Spinal cord (tissue), 10 donors: ENCODE measurements around the gene STX10. TPM values are rescaled to one million over a fixed set of nuclear protein-coding genes. Genes with fewer than 3 reads are reported as not detected.
"Not testable (repeated sequence)": the region's sequence is repeated elsewhere in the genome, so short reads cannot be mapped to it uniquely, and the experiment has no call there.

Experiments used
- DNase-seq, 6 donors: peaks; one replicate each; pipeline versions ENCODE4 v3.0.0 to v3.0.0-alpha.2; 2013 to 2015; ENCODE audit warnings: low spot score in 6 of 6, low read depth in 4 of 6
- H3K27ac ChIP-seq: one replicate; pipeline ENCODE4 v1.5.1; 2013; ENCODE audit warnings: low read depth, low read length, control low read depth
- H3K27me3 ChIP-seq: one replicate; pipeline ENCODE4 v1.6.1; 2013; ENCODE audit warnings: low read length; ENCODE audit not compliant: control insufficient read depth, insufficient read depth
- H3K36me3 ChIP-seq: one replicate; pipeline ENCODE4 v1.6.1; 2013; ENCODE audit warnings: low read length; ENCODE audit not compliant: control insufficient read depth, insufficient read depth
- H3K4me1 ChIP-seq: one replicate; pipeline ENCODE4 v1.6.1; 2013; ENCODE audit warnings: low read length; ENCODE audit not compliant: control insufficient read depth, insufficient read depth
- H3K4me3 ChIP-seq: one replicate; pipeline ENCODE4 v1.5.1; 2013; ENCODE audit warnings: low read depth, low read length, control low read depth
- H3K9me3 ChIP-seq: one replicate; pipeline ENCODE4 v1.6.1; 2013; ENCODE audit warnings: low read length; ENCODE audit not compliant: control insufficient read depth, insufficient read depth
- WGBS: methylation state at CpG from one replicate; pipeline ENCODE4 v1.1.5; 2013; ENCODE audit warnings: missing lambda C conversion rate; ENCODE audit not compliant: insufficient coverage; 5-methylcytosine and 5-hydroxymethylcytosine counted together
- polyA plus RNA-seq, 2 donors: library from polyadenylated mRNA; unstranded; fragments of 120-200 nt; gene quantifications; one replicate each; pipeline ENCODE4 v1.2.1, GENCODE V29; 2013; ENCODE audit not compliant: insufficient read length in 2 of 2
- total RNA-seq, 2 donors: library from RNA; depleted of rRNA in 1 of 2; stranded (reverse); fragments of 120-200 nt in 1 of 2; fragments of >200 nt in 1 of 2; gene quantifications; one replicate each; pipeline versions ENCODE4 v1.2.3 to v1.2.4, GENCODE V29; 2013 to 2014
- donor health status: healthy.

The STX10 gene
- total and polyA plus RNA-seq, 4 donors, result 25.5 to 71.3 (median 63.7) TPM

DNA sequence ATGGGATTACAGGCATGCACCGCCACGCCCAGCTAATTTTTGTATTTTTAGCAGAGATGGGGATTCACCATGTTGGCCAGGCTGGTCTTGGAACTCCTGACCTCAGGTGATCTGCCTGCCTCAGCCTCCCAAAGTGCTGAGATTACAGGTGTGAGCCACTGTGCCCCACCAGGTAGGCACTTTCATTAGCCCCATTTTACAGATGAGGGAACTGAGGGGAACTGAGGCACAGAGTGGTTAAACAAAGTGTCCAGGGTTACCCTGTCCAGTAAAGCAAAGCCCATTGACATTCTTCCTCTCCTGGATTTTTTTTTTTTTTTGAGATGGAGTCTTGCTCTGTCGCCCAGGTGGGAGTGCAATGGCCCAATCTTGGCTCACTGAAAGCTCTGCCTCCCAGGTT is 16.0 kb upstream of the STX10 start:
- 100% methylated on average over 1 of the region's 3 CpGs for WGBS
- DNase-seq, H3K9me3 ChIP-seq, H3K27ac ChIP-seq, H3K36me3 ChIP-seq, H3K4me3 ChIP-seq, H3K27me3 ChIP-seq: not testable (repeated sequence)
- H3K4me1 ChIP-seq, result peaks cover 57% of the 10 kb centered on the region

DNA sequence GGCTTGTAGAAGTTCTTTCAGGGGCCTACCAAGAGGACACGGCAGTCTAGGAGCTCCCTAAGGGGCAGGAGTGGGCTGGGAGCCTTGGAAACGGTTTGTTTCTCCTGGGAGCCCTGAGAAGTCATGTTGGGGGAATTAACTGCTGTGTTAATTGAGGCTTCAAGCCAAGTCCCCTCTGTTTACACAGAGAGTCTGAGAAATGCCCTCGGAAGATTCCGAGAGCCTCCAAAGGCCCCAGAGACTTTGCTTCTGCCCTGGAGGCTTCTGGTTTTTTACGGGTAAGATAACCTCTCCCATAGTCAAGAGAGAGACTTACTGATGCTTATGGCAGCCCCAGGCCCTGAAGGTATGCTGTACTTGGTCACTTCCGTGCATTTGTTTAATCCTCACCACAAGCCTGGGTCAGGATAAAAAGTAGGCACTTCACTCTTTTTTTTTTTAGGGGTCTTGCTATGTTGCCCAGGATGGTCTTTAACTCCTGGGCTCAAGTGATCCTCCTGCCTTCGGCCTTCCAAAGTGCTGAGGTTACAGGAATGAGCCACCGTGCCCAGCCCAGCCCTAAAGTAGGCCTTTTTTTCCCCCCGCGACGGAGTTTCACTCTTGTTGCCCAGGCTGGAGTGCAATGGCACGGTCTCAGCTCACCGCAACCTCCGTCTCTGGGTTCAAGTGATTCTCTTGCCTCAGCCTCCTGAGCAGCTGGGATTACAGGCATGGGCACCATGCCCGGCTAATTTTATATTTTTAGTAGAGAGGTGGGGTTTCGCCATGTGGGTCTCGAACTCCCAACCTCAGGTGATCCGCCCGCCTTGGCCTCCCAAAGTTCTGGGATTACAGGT is 15.2 kb upstream of the STX10 start:
- H3K9me3 ChIP-seq, result no peaks in the 10 kb centered on the region
- 75% methylated on average over 13 of the region's 19 CpGs for WGBS
- peak overlapping the region; percentile 97 for H3K27ac ChIP-seq

DNA sequence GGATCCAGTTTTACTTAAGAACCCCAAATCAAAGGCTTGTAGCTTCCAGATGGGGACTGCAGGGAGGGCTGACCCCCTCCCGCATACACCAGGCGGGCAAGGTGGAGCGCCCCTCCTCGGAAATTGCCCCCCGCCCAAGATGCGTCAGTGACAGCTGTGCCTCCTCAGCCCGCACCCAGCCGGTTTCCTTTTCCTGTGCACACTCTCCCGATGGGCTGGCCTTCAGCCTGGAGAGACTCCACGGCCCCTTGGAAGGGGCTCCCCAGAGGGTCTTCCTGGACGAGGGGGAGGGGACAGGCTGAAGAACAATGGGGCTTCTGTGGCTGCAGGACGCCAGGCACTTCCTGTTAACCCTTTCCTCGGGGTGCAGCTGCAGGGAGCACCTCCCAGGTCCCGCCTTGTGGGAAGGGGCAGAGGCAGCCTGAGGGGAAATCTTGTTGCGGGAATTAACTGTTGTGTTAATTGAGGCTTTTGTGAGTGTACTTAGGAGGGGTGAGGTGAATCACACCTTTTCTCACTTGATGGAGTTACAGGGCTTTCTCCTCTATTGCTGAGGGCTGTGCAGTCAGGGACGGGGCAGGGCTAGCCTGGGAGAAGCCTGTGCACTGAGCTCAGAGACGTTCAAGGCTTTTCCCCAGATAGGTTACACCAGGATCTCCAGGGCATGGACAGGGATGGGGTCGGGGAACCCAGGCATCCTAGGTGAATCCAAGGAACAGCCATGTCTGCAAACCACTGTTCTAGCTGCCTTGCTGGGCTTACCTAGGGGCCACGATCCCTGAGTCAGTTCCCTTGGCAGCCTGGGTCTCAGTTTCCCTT is 14.4 kb upstream of the STX10 start:
- 10% methylated on average over 18 of the region's 19 CpGs for WGBS
- Histone ChIP-seq H3K36me3 (no peaks in the 10 kb centered on the region), H3K9me3 (no peaks in the 10 kb centered on the region), H3K27ac (peak overlapping the region; percentile 97), H3K27me3 (no peaks in the 10 kb centered on the region), H3K4me1 (peaks cover 57% of the 10 kb centered on the region), H3K4me3 (peak overlapping the region; percentile 33)
- DNase-seq, result peak in 2 of 6 donors; percentile 91 to 93

More for the DNA sequence above, 15.2 kb upstream of the STX10 start:
- Histone ChIP-seq H3K36me3 (no peaks in the 10 kb centered on the region), H3K4me1 (peaks cover 57% of the 10 kb centered on the region), H3K4me3 (no peak overlapping the region), H3K27me3 (no peaks in the 10 kb centered on the region)
- peak in 2 of 6 donors; percentile 43 to 62 for DNase-seq

DNA sequence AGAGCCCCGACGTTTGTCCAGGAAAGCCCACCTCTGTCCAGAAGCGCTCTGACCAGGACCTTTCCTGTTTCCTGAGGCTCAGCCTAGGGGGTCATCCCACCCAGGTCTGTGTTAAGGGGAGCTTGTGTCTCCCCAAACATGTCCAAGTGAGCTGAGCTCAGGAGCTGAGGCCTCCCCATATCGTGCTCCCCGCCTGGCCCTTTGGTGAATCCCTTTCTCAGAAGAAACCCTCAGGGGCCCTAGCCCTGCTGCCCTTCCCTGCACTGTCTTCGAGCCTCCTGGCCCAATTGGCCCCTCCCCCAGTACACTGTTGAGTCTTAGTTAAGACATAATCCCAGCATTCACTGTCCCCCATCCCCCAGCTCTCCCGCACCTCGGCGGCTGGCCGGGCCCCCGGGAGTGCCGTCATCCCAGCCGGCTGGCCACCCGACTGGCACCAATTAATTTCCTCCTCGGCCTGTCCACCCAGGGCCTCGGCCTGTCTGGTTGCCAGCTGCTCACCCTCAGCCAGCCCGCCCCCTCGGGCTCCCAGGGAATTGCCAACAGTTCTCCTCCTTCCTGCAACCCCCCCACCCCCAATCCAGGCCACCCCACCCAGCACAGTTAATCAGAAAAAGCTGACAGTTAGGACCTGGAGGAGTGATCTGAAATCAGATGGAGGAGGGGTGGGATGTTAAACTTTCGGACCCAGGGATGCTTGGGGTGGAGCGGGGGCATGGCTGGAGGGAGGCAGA is 13.6 kb upstream of the STX10 start:
- peak overlapping the region; percentile 33 for H3K4me3 ChIP-seq
- no peaks in the 10 kb centered on the region for H3K27me3 ChIP-seq
- H3K27ac ChIP-seq, result peak overlapping the region; percentile 97
- H3K4me1 ChIP-seq, result peaks cover 57% of the 10 kb centered on the region
- WGBS, result 5% methylated on average over 18 of the region's 20 CpGs
- no peaks in the 10 kb centered on the region for H3K9me3 ChIP-seq
- H3K36me3 ChIP-seq, result no peaks in the 10 kb centered on the region
- DNase-seq, result peak in 2 of 6 donors; percentile 78 to 82

DNA sequence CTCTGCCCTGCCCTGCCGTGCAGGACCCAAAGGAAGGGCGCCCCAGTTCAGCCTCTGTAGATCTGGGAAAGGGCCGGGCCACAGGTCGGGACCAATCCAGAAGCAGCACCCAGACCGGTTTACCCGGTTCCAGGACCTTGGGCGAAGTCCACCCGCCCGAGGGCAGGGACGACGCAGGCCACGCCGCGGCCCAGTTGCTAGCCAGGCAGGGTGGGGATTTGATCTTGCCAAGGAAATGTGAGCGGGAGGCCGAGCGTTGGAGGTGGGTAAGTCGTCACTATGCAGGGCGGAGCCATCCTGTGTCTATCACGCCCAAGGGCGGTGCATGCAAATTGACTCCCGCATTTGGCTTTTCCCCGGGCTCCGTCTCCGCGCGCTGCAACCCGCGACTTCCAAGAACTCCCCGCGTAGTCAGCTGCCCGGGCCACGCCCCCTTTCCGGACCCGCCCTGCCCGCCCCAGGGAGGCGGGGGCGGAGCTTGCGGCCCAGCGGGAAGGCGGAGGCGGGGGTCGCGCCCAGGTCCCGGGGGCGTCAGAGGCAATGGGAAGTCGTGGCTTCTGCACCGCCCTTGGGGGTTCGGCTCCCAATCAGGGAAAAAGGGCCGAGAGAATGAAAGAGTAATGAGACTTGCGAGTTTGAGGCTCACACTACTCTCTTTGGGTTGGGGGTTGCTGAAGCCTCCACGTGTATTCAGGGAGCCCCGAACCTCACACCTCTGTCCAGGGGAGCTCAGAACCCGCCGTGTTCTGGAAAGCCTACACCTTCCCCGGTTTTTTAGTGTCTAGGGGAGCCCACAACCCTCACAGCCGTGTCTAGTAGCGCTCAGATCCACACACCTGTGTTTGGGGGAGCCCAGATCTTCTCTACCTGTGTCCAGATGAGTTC is 12.8 kb upstream of the STX10 start:
- Histone ChIP-seq H3K27ac (peak overlapping the region; percentile 97), H3K27me3 (no peaks in the 10 kb centered on the region), H3K4me3 (peak overlapping the region; percentile 60), H3K9me3 (no peaks in the 10 kb centered on the region), H3K4me1 (peaks cover 56% of the 10 kb centered on the region), H3K36me3 (no peaks in the 10 kb centered on the region)
- WGBS, result 2% methylated on average over 54 of the region's 58 CpGs
- DNase-seq, result peak in 2 of 6 donors; percentile 96 to 97

DNA sequence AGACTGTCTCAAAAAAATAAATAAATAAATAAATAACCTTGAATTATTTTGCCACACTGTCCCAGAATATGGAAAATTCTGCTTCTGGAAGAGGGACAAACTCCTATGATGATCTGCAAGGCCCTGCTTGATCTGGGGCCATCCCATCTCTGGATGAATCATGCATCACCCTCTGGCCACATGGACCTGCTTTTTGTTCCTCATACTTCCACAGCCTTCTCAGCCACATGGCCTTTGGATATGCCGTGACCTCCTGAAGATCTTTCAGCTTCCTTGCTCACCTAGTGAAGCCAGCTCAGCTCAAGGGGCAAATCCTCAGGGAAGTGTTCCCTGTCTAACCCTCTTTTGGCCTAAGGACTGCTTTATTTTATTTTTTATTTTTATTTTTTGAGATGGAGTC is 10.4 kb upstream of the STX10 start:
- DNase-seq, result no peak
- no peaks in the 10 kb centered on the region for H3K27me3 ChIP-seq
- no peak overlapping the region for H3K27ac ChIP-seq
- no peaks in the 10 kb centered on the region for H3K9me3 ChIP-seq
- H3K4me1 ChIP-seq, result peaks cover 47% of the 10 kb centered on the region
- WGBS, result 86% methylated on average over 1 of the region's 1 CpG
- H3K4me3 ChIP-seq, result no peak overlapping the region
- no peaks in the 10 kb centered on the region for H3K36me3 ChIP-seq

DNA sequence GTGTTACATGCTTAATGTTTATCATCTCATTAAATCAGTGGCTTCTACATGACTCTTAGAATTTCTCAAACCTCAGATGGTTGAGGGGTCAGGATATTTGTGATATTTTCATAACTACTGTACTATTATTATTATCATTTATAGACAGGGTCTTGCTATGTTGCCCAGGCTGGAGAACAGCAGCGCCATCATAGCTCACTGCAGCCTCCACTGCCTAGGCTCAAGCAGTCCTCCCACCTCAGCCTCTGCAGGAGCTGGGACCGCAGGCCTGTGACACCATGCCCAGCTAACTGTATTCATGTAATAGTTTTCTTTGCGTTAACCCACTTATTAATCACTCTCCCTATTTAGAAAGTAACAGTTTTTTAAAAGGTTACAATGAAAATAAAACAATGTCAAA is 9.5 kb upstream of the STX10 start:
- Histone ChIP-seq H3K27me3 (no peaks in the 10 kb centered on the region), H3K27ac (no peak overlapping the region), H3K36me3 (no peaks in the 10 kb centered on the region), H3K4me1 (peaks cover 47% of the 10 kb centered on the region), H3K4me3 (no peak overlapping the region), H3K9me3 (no peaks in the 10 kb centered on the region)
- no peak for DNase-seq
- whole genome bisulfite sequencing, result 100% methylated on average over 1 of the region's 3 CpGs

DNA sequence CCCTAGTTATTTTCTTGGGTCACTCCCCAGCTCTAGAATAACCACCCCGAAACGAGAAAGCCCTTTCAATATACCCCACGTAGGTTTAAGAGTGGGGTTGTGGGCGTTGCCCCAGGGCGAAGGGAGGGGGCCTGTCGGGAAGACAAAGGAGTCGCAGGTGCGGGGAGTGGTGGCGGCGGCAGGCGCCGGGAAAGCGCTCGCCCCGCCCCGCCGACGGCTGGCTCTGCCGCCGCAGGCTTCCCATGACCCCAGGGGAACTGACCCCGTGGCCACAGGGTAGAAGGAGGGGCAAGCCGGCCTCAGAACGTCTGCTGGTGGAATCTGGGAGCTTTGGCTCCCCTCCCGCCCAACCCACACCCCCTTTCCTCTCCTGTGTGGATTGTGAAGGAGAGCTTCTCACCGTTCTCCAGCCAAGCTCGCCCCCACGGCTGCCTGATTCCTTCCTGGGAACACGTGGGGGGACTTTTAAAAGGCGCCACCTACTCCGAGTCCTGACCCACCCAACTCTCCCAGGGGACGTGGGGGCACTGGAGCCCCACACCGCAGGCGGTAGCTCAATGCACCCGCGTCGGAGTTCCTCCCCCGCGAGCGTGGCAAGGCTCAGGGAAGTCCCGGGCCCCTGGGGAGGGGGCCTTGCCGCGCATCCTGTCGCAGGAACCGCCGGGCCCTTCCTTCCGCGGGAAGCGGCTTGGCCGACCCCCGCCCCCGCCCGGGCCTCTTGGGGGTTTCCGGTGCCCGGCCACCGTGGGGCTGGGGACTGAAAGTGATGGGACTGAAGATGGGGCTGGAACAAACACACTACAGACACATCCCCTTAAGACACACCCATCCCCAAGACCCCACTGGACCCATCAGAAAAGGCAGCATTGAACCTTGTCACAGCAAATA is 5.5 kb upstream of the STX10 start:
- DNase-seq, result peak in 2 of 6 donors; percentile 18 to 72
- Histone ChIP-seq H3K4me1 (peaks cover 48% of the 10 kb centered on the region), H3K4me3 (peak overlapping the region; percentile 75), H3K9me3 (no peaks in the 10 kb centered on the region), H3K27ac (peak overlapping the region; percentile 98), H3K36me3 (peaks cover 10% of the 10 kb centered on the region), H3K27me3 (peaks cover 3% of the 10 kb centered on the region)
- 8% methylated on average over 35 of the region's 55 CpGs for WGBS
